HepG2 (cell line): ENCODE data around the gene ATRN. TPM values are rescaled to one million over a fixed set of nuclear protein-coding genes. Genes with fewer than 3 reads are reported as not detected.

Experiments used
- ARID5B ChIP-seq: IDR thresholded peaks from 2 replicates; pipeline ENCODE4 v1.4.0; 2020; ENCODE audit warnings: mild to moderate bottlenecking, missing genetic modification reagents
- ELK4 ChIP-seq: sonication (generic); formaldehyde crosslinking; IDR thresholded peaks from 2 replicates; pipeline ENCODE4 v1.9.0; 2021; ENCODE audit warnings: missing genetic modification reagents, borderline replicate concordance
- FOXA3 ChIP-seq: IDR thresholded peaks from 2 replicates; pipeline ENCODE4 v1.6.1; 2016; ENCODE audit warnings: missing genetic modification reagents, missing compliant biosample characterization
- HDAC6 ChIP-seq: fragments of 200-600 bp; sonication (generic); IDR thresholded peaks from 2 replicates; pipeline ENCODE4 v1.7.0; 2017; ENCODE audit warnings: mild to moderate bottlenecking, antibody characterized with exemption, low read length, low read depth
- JDP2 ChIP-seq: sonication (generic); formaldehyde crosslinking; IDR thresholded peaks from 2 replicates; pipeline ENCODE4 v1.8.1; 2022; ENCODE audit warnings: missing genetic modification reagents, borderline replicate concordance
- JUND ChIP-seq: sonication (generic); formaldehyde crosslinking; IDR thresholded peaks from 2 replicates; pipeline ENCODE4 v1.8.0; 2022; ENCODE audit warnings: mild to moderate bottlenecking, missing genetic modification reagents
- KMT2B ChIP-seq: IDR thresholded peaks from 2 replicates; pipeline ENCODE4 v1.6.1; 2016; ENCODE audit warnings: missing genetic modification reagents, missing compliant biosample characterization
- MIXL1 ChIP-seq: IDR thresholded peaks from 2 replicates; pipeline ENCODE4 v1.6.1; 2016
- MXI1 ChIP-seq: IDR thresholded peaks from 3 replicates; pipeline ENCODE4 v1.6.1; 2012; ENCODE audit warnings: low read depth, low read length, inconsistent platforms, borderline replicate concordance
- NFKBIZ ChIP-seq: IDR thresholded peaks from 2 replicates; pipeline ENCODE4 v1.6.1; 2018; ENCODE audit warnings: missing genetic modification reagents, missing compliant biosample characterization
- STAG1 ChIP-seq: sonication (generic); formaldehyde crosslinking; IDR thresholded peaks from 2 replicates; pipeline ENCODE4 v1.4.0; 2020; ENCODE audit warnings: missing genetic modification reagents
- TMF1 ChIP-seq: sonication (generic); formaldehyde crosslinking; IDR thresholded peaks from 2 replicates; pipeline ENCODE4 v1.8.1; 2022; ENCODE audit warnings: low read depth, missing genetic modification reagents
- ZFP37 ChIP-seq: sonication (generic); formaldehyde crosslinking; IDR thresholded peaks from 2 replicates; pipeline ENCODE4 v1.4.0; 2020; ENCODE audit warnings: missing genetic modification reagents, borderline replicate concordance
- ZKSCAN8 ChIP-seq: IDR thresholded peaks from 2 replicates; pipeline ENCODE4 v1.6.1; 2016; ENCODE audit warnings: borderline replicate concordance, missing genetic modification reagents, missing compliant biosample characterization
- ZNF781 ChIP-seq: sonication (generic); formaldehyde crosslinking; IDR thresholded peaks from 2 replicates; pipeline ENCODE4 v1.5.1; 2020; ENCODE audit warnings: borderline replicate concordance, mild to moderate bottlenecking, missing genetic modification reagents; ENCODE audit errors: not compliant biosample characterization
- ZNF816 ChIP-seq: sonication (generic); formaldehyde crosslinking; IDR thresholded peaks from 2 replicates; pipeline ENCODE4 v1.8.0; 2022; ENCODE audit warnings: missing genetic modification reagents, mild to moderate bottlenecking, borderline replicate concordance
- ZSCAN21 ChIP-seq: sonication (generic); formaldehyde crosslinking; IDR thresholded peaks from 2 replicates; pipeline ENCODE4 v1.8.0; 2022; ENCODE audit warnings: mild to moderate bottlenecking, missing genetic modification reagents, moderate library complexity, borderline replicate concordance
- polyA plus RNA-seq, 8 experiments: library from polyadenylated mRNA; depleted of rRNA in 3 of 8; stranded (reverse) in 7 of 8; unstranded in 1 of 8; fragments of >200 nt; fragmentation: Illumina TruSeq in 4 of 8; extraction: Trizol in 4 of 8; gene quantifications; 2 replicates each; pipeline versions ENCODE4 v1.2.1 to v1.2.3, GENCODE V29; 2011 to 2016; ENCODE audit warnings: low read depth in 4 of 8, missing spikeins in 1 of 8, mixed read lengths in 1 of 8; ENCODE audit not compliant: insufficient read depth in 1 of 8
- total RNA-seq, 5 experiments: library from RNA; depleted of rRNA; stranded (reverse); fragments of >200 nt; fragmentation: Illumina TruSeq; extraction: Trizol; gene quantifications; 2 replicates each; pipeline ENCODE4 v1.2.3, GENCODE V29; 2016; ENCODE audit warnings: low read depth in 1 of 5
- TF ChIP-seq, protein P1 (sequence below): sonication (generic); formaldehyde crosslinking; IDR thresholded peaks from 2 replicates; pipeline ENCODE4 v1.8.0; 2023; ENCODE audit warnings: mild to moderate bottlenecking, missing genetic modification reagents
- TF ChIP-seq, protein P2 (sequence below): sonication (generic); formaldehyde crosslinking; IDR thresholded peaks from 2 replicates; pipeline ENCODE4 v1.4.0; 2020; ENCODE audit warnings: mild to moderate bottlenecking, missing genetic modification reagents, borderline replicate concordance
- TF ChIP-seq, protein P3 (sequence below): sonication (generic); formaldehyde crosslinking; IDR thresholded peaks from 2 replicates; pipeline ENCODE4 v1.8.1; 2023; ENCODE audit warnings: missing genetic modification reagents, mild to moderate bottlenecking, borderline replicate concordance

ATRN gene
- total and polyA plus RNA-seq, 2 of the 13 experiments (the other 11 are each of a cell fraction or from before 2014, with no cell fraction given) = 44.2 to 81.1 TPM

DNA sequence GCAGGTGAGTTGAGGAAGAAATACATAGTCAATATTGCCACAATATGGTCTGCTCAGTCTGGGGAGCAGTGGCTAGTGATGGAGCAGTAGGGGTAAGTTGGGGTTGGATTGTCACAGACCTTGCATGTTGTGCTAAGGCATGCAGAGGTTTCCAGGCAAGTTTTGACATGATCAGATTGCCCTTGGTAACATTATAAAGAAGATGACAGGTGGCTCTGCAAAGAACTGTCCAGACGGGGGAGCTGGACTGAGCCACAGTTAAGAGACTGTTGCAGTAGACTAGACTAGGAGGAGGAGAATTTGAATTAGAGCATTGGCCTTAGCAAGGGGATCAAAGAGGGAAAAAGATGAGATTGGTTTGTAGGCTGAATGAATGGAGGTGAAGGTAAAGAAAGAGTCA lies 23.4 kb downstream of the ATRN start (continued):
- TF ChIP-seq HDAC6 (no peak), NFKBIZ (CRISPR knock-in tag) (no peak), ARID5B (CRISPR knock-in tag) (no peak), FOXA3 (CRISPR knock-in tag) (0 out of 2 replicates have a peak, but pooled peaks have one; percentile 14), ZSCAN21 (no peak), KMT2B (CRISPR knock-in tag) (no peak), JUND (CRISPR knock-in tag) (no peak), STAG1 (CRISPR knock-in tag) (peak; percentile 53), TMF1 (CRISPR knock-in tag) (no peak), ZKSCAN8 (CRISPR knock-in tag) (no peak), ZFP37 (CRISPR knock-in tag) (no peak), MXI1 (no peak), ZNF816 (CRISPR knock-in tag) (no peak), MIXL1 (no peak), JDP2 (no peak), ZNF781 (CRISPR knock-in tag) (no peak), ELK4 (CRISPR knock-in tag) (no peak)
- TF ChIP-seq, protein P1, sequence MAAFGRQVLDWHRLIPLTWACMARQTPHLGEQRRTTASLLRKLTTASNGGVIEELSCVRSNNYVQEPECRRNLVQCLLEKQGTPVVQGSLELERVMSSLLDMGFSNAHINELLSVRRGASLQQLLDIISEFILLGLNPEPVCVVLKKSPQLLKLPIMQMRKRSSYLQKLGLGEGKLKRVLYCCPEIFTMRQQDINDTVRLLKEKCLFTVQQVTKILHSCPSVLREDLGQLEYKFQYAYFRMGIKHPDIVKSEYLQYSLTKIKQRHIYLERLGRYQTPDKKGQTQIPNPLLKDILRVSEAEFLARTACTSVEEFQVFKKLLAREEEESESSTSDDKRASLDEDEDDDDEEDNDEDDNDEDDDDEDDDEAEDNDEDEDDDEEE (CRISPR knock-in tag) = no peak
- TF ChIP-seq, protein P2, sequence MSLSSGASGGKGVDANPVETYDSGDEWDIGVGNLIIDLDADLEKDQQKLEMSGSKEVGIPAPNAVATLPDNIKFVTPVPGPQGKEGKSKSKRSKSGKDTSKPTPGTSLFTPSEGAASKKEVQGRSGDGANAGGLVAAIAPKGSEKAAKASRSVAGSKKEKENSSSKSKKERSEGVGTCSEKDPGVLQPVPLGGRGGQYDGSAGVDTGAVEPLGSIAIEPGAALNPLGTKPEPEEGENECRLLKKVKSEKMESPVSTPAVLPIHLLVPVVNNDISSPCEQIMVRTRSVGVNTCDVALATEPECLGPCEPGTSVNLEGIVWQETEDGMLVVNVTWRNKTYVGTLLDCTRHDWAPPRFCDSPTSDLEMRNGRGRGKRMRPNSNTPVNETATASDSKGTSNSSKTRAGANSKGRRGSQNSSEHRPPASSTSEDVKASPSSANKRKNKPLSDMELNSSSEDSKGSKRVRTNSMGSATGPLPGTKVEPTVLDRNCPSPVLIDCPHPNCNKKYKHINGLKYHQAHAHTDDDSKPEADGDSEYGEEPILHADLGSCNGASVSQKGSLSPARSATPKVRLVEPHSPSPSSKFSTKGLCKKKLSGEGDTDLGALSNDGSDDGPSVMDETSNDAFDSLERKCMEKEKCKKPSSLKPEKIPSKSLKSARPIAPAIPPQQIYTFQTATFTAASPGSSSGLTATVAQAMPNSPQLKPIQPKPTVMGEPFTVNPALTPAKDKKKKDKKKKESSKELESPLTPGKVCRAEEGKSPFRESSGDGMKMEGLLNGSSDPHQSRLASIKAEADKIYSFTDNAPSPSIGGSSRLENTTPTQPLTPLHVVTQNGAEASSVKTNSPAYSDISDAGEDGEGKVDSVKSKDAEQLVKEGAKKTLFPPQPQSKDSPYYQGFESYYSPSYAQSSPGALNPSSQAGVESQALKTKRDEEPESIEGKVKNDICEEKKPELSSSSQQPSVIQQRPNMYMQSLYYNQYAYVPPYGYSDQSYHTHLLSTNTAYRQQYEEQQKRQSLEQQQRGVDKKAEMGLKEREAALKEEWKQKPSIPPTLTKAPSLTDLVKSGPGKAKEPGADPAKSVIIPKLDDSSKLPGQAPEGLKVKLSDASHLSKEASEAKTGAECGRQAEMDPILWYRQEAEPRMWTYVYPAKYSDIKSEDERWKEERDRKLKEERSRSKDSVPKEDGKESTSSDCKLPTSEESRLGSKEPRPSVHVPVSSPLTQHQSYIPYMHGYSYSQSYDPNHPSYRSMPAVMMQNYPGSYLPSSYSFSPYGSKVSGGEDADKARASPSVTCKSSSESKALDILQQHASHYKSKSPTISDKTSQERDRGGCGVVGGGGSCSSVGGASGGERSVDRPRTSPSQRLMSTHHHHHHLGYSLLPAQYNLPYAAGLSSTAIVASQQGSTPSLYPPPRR = no peak
- TF ChIP-seq, protein P3, sequence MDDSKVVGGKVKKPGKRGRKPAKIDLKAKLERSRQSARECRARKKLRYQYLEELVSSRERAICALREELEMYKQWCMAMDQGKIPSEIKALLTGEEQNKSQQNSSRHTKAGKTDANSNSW (CRISPR knock-in tag) = no peak
